CD4-positive, alpha-beta T cell treated with Interleukin-21 for 1 hour (primary cell): Measurements from ENCODE around the gene KAT6B.
"Not testable (repeated sequence)": the region's sequence is repeated elsewhere in the genome, so short reads cannot be mapped to it uniquely, and the experiment has no call there.

Experiments used
- DNase-seq: peaks from one replicate; pipeline ENCODE4 v3.0.0-alpha.2; 2020

The KAT6B gene

DNA sequence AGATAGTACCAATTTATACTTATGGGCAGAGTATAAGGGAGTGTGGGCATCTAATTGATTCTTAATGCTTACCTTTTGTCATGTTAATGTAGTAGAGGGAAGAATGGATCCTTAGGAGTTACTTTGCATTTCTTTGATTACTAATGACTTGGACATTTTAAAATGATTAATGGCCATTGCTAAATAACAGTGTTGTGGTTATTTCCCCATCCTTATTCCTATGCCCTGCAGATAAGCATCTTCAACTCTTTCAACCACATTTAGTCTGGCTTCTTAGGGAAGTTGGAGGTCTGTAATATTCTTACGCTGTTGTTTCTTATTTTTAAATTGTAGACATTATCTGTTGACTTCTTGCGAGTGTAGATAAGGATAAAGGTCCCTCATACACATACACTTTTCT, 37.2 kb downstream of the KAT6B start:
- DNase-seq, result no peak

DNA sequence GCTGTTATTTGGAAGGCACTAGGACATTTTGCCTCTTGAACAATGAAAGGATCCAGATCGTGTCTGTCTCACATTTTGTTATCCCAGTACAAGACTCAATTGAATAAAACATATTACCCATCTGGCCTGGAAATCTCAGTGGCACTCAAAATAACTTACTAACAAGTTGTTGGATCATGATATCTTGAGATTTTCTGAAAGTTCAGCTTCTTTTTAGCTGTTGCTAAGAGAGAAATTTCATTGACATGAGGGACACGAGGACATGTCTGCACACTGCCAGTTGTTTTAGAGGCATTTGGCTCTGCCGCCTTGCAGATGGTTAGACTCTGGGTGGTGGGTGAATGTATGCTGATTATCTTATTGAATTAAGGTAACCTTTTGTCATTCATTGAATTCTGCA, 41.0 kb downstream of the KAT6B start:
- no peak for DNase-seq

DNA sequence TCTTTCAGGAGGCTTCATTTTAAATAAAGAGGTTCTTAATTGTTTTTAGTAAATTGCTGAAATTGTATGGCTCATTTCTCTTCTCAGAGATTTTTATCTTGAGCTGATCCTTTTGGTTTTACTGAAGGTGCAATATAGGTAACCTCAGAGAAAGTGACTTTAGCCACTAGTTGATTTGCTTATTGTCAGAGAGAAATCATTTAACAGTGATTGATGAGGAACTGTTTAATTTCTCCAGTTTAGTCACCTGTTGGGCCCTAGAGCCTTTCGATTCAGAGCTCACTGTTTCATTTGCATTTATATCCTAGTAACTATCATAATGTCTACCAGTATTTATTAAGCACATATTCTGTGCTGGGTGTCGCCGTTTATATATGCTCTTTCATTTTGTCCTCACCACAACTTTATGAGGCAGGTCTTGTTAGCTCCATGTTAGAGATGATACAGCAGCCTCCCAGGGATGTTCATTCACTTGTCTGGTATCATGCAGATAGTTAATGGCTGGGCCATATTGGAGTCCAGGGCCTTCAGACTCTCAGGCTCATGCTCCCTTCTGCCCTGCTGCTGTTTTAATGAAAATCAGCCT, 42.1 kb downstream of the KAT6B start:
- DNase-seq, result no peak

DNA sequence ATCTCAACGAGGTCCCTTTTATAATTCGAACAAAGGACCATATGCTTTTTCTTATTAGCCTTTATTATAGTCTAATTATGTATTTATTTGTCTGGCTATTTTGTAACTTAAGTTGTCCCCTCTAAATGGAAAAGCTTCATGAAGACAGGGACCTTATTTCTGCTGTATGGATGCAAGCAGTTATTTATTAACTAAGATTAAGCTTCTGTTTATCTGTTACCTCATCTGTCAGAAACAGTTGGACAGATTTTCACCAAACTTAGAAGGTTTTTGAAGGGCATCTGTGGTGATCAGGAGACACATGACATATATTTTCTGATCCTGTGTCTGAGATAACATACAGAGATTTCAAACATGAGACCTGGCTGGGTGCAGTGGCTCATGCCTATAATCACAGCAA, 43.2 kb downstream of the KAT6B start:
- DNase-seq, result no peak

DNA sequence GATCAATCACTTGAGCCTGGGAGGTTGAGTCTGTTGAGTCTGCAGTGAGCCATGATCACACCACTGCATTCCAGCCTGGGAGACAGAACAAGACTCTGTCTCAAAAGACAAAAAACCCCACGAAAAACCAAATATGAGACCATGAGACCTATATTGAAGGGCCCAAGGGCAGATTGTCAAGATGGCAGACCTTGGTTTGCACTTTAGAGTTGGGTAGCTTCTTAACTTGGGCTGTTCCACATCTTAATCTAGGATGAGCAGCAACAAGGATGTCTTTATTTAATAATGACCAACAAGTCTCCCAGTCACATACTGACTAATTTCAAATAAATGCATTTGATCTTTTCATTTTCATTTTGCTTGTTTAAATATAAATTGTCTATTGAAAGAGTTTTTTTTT, 43.8 kb downstream of the KAT6B start:
- DNase-seq, result no peak

DNA sequence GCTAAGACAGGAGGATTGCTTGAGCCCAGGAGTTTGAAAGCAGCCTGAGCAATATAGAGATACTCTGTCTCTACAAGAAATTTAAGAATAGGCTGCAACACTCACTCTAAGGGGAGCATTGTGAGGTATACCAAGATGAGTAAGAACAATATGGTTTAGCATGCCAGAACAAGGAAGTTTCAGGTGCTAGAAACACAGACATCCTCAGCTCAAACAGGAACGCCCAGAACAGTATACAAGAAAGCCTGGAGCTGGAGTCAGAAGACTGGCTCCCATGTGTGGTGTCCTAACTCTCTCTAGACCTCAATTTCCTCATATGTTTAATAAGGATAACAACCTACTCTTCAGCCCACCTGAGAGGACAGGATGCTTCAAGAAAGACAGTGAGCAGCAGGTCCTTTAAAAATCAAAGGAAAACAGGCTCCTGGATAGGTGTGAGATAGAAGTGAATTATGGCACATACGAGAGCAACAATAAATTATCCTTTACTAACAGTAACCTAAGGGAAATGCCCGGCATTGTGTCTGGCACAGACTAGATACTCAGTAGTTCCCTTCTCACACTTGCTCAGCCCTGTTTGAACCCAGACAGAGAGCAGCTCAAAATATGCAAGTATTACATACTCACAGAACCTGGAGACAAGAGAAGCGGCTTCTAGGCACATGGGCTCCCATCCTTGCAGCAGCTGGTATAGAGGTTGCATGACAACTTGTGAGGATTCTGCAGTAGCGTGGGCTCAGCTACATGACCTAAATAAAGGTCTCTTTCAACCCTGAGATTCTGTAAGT, 45.4 kb downstream of the KAT6B start:
- DNase-seq, result no peak

DNA sequence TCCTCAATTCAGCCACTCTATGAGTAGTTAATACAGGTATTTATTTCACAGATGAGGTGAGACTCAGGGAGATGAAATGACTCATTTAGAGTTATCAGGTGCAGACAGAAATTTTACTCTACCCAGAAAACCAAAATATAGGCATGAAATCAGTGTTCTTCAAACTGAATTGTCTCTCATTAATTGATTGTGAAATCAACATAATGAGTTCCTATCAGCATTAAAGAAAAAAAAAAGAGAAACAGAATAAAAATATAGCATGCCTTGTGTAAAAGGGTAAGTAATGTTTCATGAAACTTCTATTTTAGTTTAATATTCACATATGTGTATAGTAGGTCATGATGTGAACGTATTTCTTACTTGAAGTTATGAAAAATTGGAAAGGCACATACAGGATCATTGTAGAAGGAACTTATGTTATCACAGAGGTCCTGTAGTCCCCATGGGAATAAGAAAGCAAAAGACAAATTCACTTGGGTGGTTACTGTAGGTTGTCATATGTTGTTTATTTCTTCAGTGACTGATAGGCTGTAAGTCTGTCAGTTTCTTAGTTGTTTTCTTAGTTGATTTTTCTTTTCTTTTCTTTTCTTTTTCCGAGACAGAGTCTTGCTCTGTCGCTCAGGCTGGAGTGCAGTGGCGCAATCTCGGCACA, 47.5 kb downstream of the KAT6B start:
- no peak for DNase-seq

DNA sequence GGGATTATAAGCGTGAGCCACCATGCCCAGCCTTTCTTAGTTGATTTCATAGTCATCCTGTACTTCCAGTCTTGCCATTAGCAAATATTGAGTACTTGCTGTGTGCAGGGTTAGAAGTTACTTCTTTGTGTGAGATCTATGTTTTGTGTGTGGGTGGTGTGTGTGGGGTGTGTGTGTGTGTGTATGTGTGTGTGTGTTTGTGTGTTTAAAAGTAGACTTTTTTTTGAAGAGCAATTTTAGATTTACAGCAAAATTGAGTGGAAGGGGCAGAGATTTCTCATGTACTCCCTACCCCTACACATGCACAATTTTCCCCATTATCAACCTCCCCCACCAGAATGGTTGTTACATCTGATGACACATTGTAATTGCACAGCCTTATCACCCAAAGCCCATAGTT, 48.2 kb downstream of the KAT6B start:
- DNase-seq, result no peak

DNA sequence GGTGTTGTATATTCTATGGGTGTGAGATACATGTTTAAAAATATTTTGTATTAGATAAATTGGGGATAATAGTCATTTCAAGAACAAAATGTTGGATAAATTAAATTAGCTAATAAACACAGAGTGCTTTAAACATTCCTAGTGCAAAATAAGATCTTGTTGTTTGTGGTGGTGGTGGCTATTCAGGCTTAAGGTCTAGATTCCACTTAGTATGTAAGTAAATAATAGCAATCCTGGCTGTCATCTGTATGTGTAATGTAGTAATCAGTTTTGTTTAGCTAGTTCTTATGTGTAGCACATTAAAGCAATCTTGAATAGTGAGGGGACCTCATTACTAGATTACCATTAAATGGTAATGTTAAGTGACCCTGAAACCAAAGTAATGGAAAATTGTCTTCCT, 48.7 kb downstream of the KAT6B start:
- DNase-seq, result no peak

DNA sequence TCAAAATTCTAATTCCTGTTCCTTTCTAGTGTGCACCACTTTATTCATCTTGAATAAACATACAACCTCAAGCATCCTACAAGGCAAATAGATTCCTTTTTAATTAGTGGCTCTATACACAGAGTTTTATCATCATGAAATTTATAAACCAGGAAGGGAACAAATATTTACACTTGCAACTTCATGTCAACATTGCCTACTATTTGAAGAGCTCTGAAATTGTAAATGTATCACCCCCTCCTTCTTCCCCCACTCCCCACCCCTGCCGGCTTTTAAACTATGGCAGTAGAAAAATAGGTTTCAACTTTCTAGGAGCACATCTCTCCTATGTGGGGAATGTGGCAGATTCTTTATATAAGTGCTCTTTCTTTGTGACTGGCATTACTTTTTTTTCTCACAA, 49.6 kb downstream of the KAT6B start:
- no peak for DNase-seq

DNA sequence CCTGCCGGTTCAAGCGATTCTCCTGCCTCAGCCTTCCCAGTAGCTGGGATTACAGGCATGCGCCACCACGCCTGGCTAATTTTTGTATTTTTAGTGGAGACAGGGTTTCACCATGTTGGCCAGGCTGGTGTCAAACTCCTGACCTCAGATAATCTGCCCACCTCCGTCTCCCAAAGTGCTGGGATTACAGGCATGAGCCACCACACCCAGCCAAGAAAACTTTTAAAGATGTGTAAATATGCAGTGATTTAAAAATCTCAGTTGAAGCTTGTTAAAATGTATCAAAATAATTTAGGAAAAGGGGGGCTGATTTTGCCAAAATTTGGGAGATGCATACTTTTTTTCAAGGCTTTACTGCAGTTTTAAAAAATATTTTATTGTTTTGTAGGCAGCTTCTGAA, 50.7 kb downstream of the KAT6B start:
- DNase-seq, result not testable (repeated sequence)

DNA sequence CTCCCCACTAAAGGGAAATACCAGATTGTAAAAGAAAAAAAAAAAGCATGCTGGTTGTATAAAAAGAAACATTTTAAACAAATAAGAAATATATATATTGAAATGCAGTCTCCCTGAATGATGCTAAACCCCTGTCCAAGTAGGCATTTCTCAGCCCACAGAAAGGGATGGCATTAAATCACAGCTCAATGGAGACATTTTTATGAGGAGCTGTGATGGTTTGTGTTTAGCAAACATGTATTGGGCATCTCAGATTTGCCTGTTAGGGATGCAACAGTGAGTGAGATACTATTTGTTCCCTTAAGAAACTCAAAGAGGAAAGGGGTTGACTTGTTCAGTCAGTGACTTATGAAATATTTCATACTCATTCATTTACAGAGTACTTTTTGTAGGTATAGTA, 51.5 kb downstream of the KAT6B start:
- no peak for DNase-seq

DNA sequence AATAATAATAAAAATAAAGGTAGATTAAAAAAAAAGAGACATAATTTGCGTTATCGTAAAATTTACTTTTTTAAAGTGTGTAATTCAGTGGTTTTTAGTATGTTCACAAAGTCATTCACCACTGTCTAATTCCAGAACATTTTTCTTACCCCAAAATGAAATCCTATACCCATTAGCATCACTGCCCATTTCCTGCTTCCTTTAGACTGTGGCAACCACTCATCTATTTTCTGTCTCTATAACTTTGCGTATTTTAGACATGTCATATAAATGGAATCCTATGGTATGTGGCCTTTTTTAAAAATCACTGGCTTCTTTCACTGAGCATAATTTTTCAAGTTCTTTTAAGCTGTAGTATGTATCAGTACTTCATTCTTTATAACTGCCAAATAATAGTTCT, 53.6 kb downstream of the KAT6B start:
- no peak for DNase-seq

DNA sequence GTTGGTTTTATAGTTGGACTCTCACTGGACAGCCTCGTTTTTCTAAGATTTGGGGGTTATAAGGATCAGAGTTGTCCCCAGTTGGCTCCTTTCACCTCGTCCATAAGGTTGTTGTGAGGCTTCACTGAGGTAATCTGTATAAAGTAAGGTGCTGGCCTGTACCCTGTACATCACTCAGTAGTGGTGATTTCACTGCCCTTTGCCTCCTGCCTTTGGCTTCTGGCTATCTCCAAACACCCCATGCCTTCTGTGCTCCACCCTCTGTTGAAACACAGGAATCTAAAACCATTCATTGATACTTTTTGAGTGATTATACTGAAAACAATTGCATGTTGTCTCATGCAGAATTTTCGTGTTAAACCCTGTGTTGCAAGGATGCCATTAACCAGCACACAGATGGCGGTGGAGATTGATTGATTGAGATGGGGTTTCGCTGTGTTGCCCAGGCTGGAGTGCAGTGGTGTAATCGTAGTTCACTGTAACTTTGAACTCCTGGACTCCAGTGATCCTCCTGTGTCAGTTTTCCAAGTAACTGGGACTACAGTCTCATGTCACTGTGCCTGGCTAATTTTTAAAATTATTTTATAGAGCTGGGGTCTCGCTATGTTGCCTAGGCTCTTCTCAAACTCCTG, 55.0 kb downstream of the KAT6B start:
- no peak for DNase-seq

DNA sequence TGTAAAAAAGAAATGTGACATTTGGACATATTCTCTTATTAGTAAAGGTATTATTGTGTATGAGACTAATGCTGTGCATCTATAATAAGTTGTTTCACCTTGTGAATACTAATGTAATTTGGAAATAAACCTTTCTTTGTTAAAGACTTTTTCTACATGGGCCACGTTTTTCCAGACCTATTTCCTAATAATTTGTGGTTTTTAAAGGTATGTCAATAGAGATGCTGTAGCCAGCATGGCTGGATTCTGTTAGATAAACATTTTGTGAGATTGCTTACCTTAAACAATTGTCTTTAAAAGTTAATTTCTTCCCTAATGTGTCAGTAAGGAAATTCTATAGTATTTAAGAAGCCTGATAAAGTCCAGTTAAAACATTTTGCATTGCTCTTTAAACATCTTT, 56.0 kb downstream of the KAT6B start:
- no peak for DNase-seq

DNA sequence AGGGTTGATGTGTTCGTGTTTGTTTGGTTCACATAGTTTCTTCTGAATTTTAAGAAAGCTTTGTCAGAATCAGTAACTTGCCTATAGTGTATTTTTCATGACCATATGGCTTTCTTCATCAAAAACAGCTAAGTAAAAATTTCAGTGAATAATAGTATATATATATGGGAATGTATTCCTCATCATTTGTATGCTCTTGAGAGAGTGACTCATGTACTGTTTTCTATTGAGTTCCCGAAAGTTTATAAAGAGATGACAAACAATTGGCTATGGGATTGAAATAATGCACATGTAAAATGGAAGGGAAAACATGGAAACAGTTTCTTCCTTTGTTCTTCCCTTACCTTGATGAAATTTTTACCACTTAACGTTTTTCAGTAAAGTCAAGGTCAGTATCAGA, 56.4 kb downstream of the KAT6B start:
- DNase-seq, result no peak

DNA sequence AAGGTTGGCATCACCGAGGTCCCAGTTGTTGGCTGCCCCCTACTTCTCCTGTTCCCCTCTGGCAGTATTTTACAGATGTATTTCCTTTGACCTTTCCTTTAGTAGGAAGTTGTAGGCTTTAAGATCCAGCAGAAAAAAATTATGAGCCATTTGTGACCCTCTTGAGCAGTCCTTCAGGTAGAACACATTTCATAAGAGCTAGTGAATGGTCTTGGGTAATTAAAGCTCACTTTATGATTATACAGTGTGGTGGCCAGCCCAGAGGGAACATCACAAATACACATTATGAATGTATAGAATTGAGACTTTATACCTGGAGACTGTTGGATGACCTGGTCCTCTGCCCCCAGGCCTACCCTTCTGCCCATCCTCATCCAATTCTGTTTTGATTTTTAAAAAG, 57.0 kb downstream of the KAT6B start:
- no peak for DNase-seq

DNA sequence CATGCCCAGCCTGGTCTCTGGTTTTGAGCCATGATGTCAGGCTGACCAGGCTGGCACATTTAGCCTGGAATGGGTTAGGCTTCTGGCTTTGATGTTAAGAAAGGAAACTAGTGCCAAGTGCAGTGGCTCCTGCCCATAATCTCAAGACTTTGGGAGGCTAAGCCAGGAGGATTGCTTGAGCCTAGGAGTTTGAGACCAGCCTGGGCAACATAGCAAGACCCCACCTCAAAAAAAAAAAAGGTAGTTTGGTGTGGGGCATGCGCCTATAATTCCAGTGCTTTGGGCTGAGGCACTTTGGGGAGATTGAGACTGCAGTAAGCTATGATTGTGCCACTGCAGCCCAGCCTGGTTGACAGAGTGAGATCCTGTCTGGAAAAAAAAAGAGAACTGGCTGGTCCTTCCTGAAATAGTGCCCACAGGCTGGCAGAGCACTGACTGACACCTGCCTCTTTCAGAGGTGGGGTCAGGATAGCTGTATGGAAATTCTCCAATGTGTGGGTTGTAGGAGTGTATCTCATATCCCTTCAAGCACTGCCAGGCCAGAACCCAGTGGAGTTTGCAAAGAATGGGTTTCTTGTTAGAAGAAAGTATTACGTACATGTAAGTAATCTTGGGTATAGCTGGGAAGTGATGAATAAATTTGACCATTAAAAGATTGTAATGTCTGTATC, 61.3 kb downstream of the KAT6B start:
- no peak for DNase-seq

DNA sequence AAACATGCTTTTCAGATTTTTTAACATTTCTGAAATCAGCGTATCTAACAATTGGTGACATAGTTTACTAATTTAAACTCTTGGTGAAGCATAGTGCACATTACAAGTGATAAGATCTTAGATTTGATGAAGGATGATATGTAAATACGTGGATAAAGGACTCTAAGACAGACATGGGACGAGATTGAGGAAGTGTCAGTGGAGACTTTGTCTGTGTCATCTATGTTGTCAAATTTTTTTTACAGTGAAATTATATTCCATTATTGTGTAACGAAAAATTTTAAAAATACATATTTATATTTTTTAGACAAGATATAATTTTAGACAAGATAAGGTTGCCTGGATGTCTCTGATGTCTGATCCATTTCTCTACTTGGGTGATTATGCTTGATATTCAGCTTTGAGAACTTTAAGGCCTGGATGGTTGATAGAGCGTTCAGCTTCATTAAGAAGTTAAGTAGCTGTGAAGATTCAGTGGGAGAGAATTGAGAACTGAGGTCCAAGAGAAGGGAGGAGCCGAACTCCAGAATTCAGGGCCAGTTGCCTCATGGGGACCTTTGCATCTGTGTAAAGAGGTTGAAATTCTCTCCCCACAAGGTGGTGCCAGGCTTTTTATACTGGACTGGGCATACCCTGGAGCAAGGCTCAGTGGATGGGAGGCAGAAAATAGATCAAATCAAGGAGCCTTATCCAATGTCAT, 62.7 kb downstream of the KAT6B start:
- no peak for DNase-seq

DNA sequence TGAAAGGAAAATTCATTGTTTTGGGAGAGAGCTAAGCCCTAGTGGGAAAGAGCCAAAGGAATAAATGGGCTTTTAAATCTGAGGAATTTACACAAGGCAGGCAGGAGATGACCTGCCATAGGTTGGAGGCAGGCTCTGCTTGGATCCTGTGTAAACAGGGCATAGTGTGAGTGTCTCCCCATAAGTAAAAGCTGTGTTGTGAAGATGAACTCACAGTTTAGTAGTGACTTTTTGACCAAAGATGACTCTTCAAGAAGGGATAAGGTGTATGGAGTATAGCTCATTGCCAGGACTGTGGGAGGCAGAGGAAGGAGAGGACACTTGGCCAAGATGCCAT, 63.2 kb downstream of the KAT6B start:
- DNase-seq, result no peak

DNA sequence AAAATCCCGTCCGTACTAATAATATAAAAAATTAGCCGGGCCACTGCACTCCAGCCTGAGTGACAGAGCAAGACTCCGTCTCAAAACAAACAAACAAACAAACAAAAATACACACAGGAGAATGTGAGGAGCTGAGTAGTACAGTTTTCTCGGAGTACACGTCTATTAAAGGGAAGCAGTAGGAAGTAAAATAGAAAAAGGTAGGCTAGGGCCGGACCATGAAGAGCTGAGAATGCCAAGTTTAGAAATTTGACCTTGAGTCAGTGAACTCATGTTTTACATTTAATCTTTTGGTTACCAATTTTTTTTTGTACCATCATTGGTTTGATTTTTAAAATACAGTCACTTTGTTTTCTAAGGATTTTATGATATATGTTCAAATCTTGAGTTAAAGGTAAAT, 64.1 kb downstream of the KAT6B start:
- no peak for DNase-seq

DNA sequence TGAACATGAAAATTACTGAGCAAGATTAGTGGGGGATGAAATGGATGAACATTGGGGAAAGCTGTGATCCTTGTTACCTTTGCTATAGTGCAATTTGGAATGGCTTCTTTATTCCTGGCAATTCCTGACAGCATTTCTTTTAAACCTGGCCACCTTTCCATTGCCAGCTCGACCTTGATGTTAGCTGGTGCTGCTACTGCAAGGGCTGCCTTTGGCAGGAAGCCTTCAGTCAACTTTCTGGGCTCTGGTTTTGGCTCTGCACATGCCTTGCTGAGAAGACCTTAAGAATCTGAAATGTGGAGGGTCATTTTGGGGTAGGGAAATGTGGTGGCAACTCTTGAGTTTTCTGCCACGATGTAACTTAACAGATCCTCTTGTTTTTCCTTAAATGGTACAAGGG, 64.7 kb downstream of the KAT6B start:
- DNase-seq, result no peak

DNA sequence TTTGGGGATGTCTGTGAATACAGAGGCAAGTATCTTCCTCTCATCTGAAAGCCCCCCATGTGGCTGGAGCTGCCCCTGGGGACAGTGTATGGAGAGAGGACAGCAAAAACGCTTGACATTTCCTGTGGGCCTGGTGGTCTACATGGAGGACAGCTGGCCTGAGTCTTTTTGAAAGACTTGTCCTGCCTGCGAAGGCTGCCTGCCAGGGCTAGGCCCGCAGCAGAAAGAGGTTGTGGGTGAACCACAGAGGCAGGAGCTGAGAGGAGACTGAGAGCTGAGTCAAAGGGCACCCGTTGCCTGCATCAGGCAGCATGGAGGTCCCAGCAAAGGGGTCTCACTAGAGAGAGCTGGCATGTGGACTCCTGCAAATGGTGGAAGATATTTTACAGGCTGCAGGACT, 66.4 kb downstream of the KAT6B start:
- DNase-seq, result no peak
